Endothelial cell of umbilical vein (primary cell): ENCODE measurements around the gene LMCD1. TPM values are rescaled to one million over a fixed set of nuclear protein-coding genes. Genes with fewer than 3 reads are reported as not detected.

ENCODE experiments used
- BruUV-seq: library from RNA; stranded (reverse); fragments of 400-500 nt; replicated peaks from 2 replicates; lab custom pipeline; 2021; lab: Mats Ljungman, UMichigan
- CTCF ChIA-PET: fragments of 300-600, 350-600 bp; sonication (Branson Sonifier 250); formaldehyde crosslinking; loops from one replicate; lab custom pipeline; 2021; ENCODE audit warnings: antibody characterized with exemption, inconsistent platforms; lab: Charles Lee
- POLR2A ChIA-PET: fragments of 300-600, 350-600 bp; sonication (Branson Sonifier 250); formaldehyde crosslinking; loops from one replicate; lab custom pipeline; 2021; ENCODE audit warnings: antibody characterized with exemption, inconsistent platforms; lab: Charles Lee
- DNase-seq: peaks from one replicate; pipeline ENCODE4 v3.0.0-alpha.2; 2011; ENCODE audit warnings: low read depth, low spot score
- FAIRE-seq: peaks from 2 replicates; lab custom pipeline; 2011; peaks lifted over from hg19 to GRCh38; lab: Jason Lieb, UNC
- H2AFZ ChIP-seq: 2 replicates; pipeline ENCODE4 v1.6.0; 2012; ENCODE audit warnings: low read depth, low read length, control low read depth, inconsistent platforms
- H3K27ac ChIP-seq: 2 replicates; pipeline ENCODE4 v1.5.1; 2011; ENCODE audit warnings: low read depth, mild to moderate bottlenecking, control low read depth, low read length, moderate library complexity; ENCODE audit not compliant: insufficient read depth
- H3K27me3 ChIP-seq, 2 experiments: 2 replicates each; pipeline versions ENCODE4 v1.6.0 to v1.6.1; 2011; ENCODE audit warnings: low read length in 2 of 2, mixed read lengths in 1 of 2; ENCODE audit not compliant: control insufficient read depth in 2 of 2, insufficient read depth in 2 of 2
- H3K36me3 ChIP-seq, 2 experiments: 2 replicates in 1 of 2; 3 replicates in 1 of 2; pipeline ENCODE4 v1.5.1; 2011; ENCODE audit warnings: low read length in 2 of 2, mild to moderate bottlenecking in 1 of 2, moderate library complexity in 1 of 2; ENCODE audit not compliant: control insufficient read depth in 2 of 2, insufficient read depth in 2 of 2; ENCODE audit errors: extremely low read depth in 1 of 2
- H3K4me1 ChIP-seq: 3 replicates; pipeline ENCODE4 v1.5.1; 2011; ENCODE audit warnings: mild to moderate bottlenecking, low read length; ENCODE audit not compliant: control insufficient read depth, insufficient read depth; ENCODE audit errors: extremely low read depth
- H3K4me2 ChIP-seq: 2 replicates; pipeline ENCODE4 v1.6.1; 2011; ENCODE audit warnings: low read length, control low read depth, mixed read lengths; ENCODE audit not compliant: insufficient read depth
- H3K4me3 ChIP-seq, 3 experiments: fragments of 200-600 bp in 1 of 3; sonication (generic), shearing (Covaris generic) in 1 of 3; replicated peaks in 1 of 3; 2 replicates each; pipeline ENCODE4 v1.5.1; 2011 to 2016; ENCODE audit warnings: control low read depth in 3 of 3, low read length in 3 of 3, mild to moderate bottlenecking in 2 of 3, inconsistent platforms in 1 of 3, low read depth in 1 of 3, moderate library complexity in 1 of 3; ENCODE audit not compliant: insufficient read depth in 1 of 3
- H3K79me2 ChIP-seq: 2 replicates; pipeline ENCODE4 v1.6.0; 2012; ENCODE audit warnings: low read length, inconsistent platforms; ENCODE audit not compliant: control insufficient read depth, insufficient read depth
- H3K9ac ChIP-seq: replicated peaks from 2 replicates; pipeline ENCODE3; 2011; ENCODE audit warnings: low read length, control low read depth; ENCODE audit not compliant: insufficient read depth; ENCODE audit errors: extremely low read depth
- H3K9me1 ChIP-seq: replicated peaks from 3 replicates; pipeline ENCODE4 v1.6.0; 2011; ENCODE audit warnings: mild to moderate bottlenecking, low read length; ENCODE audit not compliant: control insufficient read depth, insufficient read depth; ENCODE audit errors: extremely low read depth
- H3K9me3 ChIP-seq: replicated peaks from 2 replicates; pipeline ENCODE4 v1.5.1; 2012; ENCODE audit warnings: low read length, inconsistent platforms; ENCODE audit not compliant: control insufficient read depth, insufficient read depth
- H4K20me1 ChIP-seq: replicated peaks from 2 replicates; pipeline ENCODE3; 2011; ENCODE audit warnings: mild to moderate bottlenecking, low read length; ENCODE audit not compliant: control insufficient read depth, insufficient read depth; ENCODE audit errors: extremely low read depth
- CTCF ChIP-seq, 2 donors: IDR thresholded peaks; 1 replicate in 1 of 2; 2 replicates in 1 of 2; pipeline ENCODE4 v1.5.1; 2011; ENCODE audit warnings: low read length in 2 of 2, mild to moderate bottlenecking in 2 of 2, moderate library complexity in 2 of 2, control low read depth in 1 of 2, inconsistent platforms in 1 of 2, low read depth in 1 of 2; ENCODE audit not compliant: insufficient read depth in 1 of 2; ENCODE audit errors: extremely low read depth in 1 of 2
- EZH2 ChIP-seq: IDR thresholded peaks from 2 replicates; pipeline ENCODE4 v1.6.1; 2012; ENCODE audit warnings: borderline replicate concordance, low read depth, mild to moderate bottlenecking, moderate library complexity, low read length, inconsistent platforms; ENCODE audit not compliant: severe bottlenecking
- FOS ChIP-seq: IDR thresholded peaks from 2 replicates; pipeline ENCODE4 v1.6.1; 2011; ENCODE audit warnings: mild to moderate bottlenecking, low read length, moderate library complexity, borderline replicate concordance; ENCODE audit not compliant: insufficient read depth
- GATA2 ChIP-seq: IDR thresholded peaks from 2 replicates; pipeline ENCODE4 v1.7.0; 2011; ENCODE audit warnings: low read depth, mild to moderate bottlenecking, moderate library complexity, mixed read lengths, low read length; ENCODE audit not compliant: insufficient read length, insufficient read depth
- JUN ChIP-seq: IDR thresholded peaks from 2 replicates; pipeline ENCODE4 v1.6.1; 2011; ENCODE audit warnings: borderline replicate concordance, low read depth; ENCODE audit not compliant: insufficient read length, insufficient read depth
- MAX ChIP-seq: IDR thresholded peaks from 2 replicates; pipeline ENCODE4 v1.6.1; 2011; ENCODE audit not compliant: insufficient read depth, insufficient read length
- MYC ChIP-seq: IDR thresholded peaks from one replicate; pipeline ENCODE4 v1.6.1; 2011; ENCODE audit warnings: mild to moderate bottlenecking, low read depth, low read length
- POLR2A ChIP-seq: IDR thresholded peaks from 2 replicates; pipeline ENCODE4 v1.6.1; 2012; ENCODE audit warnings: low read depth, mild to moderate bottlenecking, control low read depth, low read length
- POLR2AphosphoS5 ChIP-seq: IDR thresholded peaks from 2 replicates; pipeline ENCODE4 v1.6.1; 2012; ENCODE audit warnings: low read depth, mild to moderate bottlenecking, control low read depth, low read length, moderate library complexity; ENCODE audit not compliant: insufficient read depth
- dilution Hi-C: fragments of 300-500 bp; cut with MboI; formaldehyde crosslinking; loops from one replicate; pipeline ENCODE4 v1.15.0; 2019; ENCODE audit warnings: low sequenced_read_pairs; ENCODE audit not compliant: extremely low pct_ligation_motif_present
- intact Hi-C: fragments of 100-400 bp; cut with micrococcal nuclease; formaldehyde crosslinking; loops from one replicate; pipeline ENCODE4 v1.10.0; 2022
- polyA plus RNA-seq, 4 experiments: library from polyadenylated mRNA; depleted of rRNA in 3 of 4; stranded (reverse) in 3 of 4; unstranded in 1 of 4; fragments of >200 nt; gene quantifications; 2 replicates each; pipeline versions ENCODE4 v1.2.1 to v1.2.3, GENCODE V29; 2011 to 2012; ENCODE audit warnings: missing spikeins in 1 of 4
- total RNA-seq: library from RNA; stranded (reverse); gene quantifications from 2 replicates; pipeline ENCODE4 v1.2.3, GENCODE V29; 2021

Gene LMCD1
- total and polyA plus RNA-seq, 2 donors (not counting 3 experiments of a cell fraction or from before 2014, with no cell fraction given): 7.6 to 14.5 TPM

GRCh38 chr3:8525893-8526292 is 24.3 kb downstream of the LMCD1 start:
- no peaks in the 10 kb centered on the region for H3K36me3 ChIP-seq
- H3K27ac ChIP-seq: no peak overlapping the region
- dilution Hi-C loops (no loop called here), intact Hi-C loops (no loop called here)
- H3K4me3 ChIP-seq: no peak overlapping the region
- no peaks in the 10 kb centered on the region for H3K9me3 ChIP-seq
- ChIA-PET POLR2A (no interaction called here), CTCF (no interaction called here)
- no TSS peak for BruUV-seq
- no peak for DNase-seq
- H3K9me1 ChIP-seq: no peaks in the 10 kb centered on the region
- no peak for TF ChIP-seq POLR2A
- no peak for TF ChIP-seq MAX
- TF ChIP-seq EZH2: no peak
- TF ChIP-seq POLR2AphosphoS5: no peak
- TF ChIP-seq FOS: no peak
- no peak for TF ChIP-seq JUN
- TF ChIP-seq CTCF (IDR thresholded peaks at IDR 0.05; ENCODE audit: extremely low read depth in 1 of 2, insufficient read depth in 1 of 2, low read depth in 1 of 2, low read length in 2 of 2): no peak
- no peak for TF ChIP-seq GATA2
- TF ChIP-seq MYC: no peak
- no peaks in the 10 kb centered on the region for H4K20me1 ChIP-seq
- no peaks in the 10 kb centered on the region for H3K27me3 ChIP-seq
- no peak overlapping the region for H3K9ac ChIP-seq
- no peak overlapping the region for H3K4me2 ChIP-seq
- no peaks in the 10 kb centered on the region for H3K79me2 ChIP-seq
- no peak overlapping the region for H2AFZ ChIP-seq
- no peak for FAIRE-seq
- peaks cover 23% of the 10 kb centered on the region for H3K4me1 ChIP-seq
